GM21360 (cell line): ENCODE data around the gene MTARC1.

Source experiments
- ATAC-seq: cut with Tn5 transposase; IDR thresholded peaks from one replicate; pipeline ENCODE4 v1.9.1; 2021; ENCODE audit warnings: mild to moderate bottlenecking, moderate library complexity; ENCODE audit not compliant: unreplicated experiment

MTARC1 gene

GRCh38 chr1:220769205-220769604 is 17.5 kb upstream of the MTARC1 start:
- ATAC-seq, result no peak

GRCh38 chr1:220770245-220770913 is 16.3 kb upstream of the MTARC1 start:
- peak; percentile 49 for ATAC-seq

DNA sequence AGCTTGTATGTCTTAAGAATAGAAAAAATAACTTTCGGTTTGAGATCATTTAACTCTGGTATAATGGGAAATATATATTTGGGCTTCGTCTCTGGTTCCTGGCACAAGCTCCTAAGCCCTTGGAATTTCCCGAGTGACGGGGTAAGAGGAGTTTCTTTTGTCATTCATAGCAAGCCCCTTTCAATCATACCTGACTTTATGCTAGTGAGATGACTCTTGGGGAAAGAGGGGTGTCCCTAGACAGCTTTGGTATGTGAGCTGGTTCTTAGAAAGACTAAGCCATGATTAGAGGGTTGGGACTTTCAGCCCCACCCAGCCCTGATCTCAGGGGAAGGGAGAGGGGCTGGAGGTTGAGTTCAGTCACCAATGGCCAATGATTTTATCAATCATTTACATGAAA is 13.9 kb upstream of the MTARC1 start:
- ATAC-seq, result no peak

GRCh38 chr1:220775240-220775853 is 11.4 kb upstream of the MTARC1 start:
- no peak for ATAC-seq

- ATAC-seq, result no peak
These were observed 10.5 kb upstream of the MTARC1 start for GRCh38 chr1:220776254-220776653.

- peak; percentile 78 for ATAC-seq
These were observed 9.9 kb upstream of the MTARC1 start for GRCh38 chr1:220776720-220777326.

GRCh38 chr1:220783453-220783852 is 3.3 kb upstream of the MTARC1 start:
- ATAC-seq, result no peak

DNA sequence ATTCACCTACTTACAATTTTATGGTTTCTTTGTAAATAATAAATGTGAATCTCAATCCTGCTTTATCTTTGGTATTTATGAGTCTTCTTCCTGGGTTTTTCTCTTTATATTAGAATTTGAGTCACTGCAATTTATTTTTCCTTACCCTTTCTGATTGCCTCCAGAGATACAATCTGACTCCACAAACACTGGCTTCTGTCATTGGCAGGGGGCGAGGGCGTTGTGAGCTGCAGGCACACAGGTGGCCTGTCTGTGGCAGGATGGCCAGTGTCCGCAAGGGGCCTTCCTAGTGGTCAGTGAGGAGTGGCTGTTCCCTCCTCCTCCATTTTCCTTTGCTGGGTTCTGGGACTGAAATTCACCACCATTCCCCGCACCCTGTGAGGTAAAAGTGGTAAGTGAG is 2.0 kb upstream of the MTARC1 start:
- ATAC-seq, result no peak

DNA sequence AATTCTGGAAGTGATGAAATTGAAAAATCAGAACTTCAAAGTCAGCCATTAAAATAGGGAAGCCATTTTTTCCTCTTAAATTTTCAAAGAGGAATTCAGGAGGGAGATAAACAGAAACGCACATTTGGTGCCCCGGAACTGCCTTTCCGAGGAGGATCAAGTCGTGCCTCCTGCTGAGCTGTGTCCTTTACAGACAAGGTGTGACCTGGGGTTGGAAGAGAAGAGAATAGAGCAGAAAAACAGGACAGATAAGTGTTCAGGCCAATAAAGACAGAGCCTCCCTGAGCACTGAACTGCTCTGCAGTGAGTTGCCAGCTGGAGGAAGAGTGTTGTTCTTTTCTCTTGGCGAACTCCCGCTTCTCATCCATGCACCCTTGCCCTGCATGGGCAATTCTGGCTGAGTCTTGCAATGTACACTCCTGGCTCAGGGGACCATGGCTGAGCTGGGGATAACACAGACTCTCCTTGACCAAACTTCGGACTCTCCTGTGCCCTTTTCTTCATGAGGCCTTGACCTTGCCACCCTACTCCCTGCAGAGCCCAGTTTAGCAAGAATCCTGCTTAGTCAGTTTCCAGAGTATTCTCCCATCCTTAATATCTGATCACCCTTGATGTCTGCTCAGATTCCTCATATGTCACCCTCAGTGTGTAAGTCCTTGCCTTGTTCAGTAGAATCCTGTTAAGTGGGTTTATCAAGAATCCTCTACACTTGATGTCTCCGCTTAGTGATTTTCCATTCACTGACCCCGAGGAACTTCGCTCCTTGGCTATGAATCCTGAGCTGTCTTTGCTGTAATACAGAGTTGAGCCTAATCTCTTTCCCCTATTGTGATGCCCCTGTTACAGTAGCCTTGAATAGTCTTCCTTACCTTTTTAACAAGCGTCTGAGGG is 1.3 kb upstream of the MTARC1 start:
- no peak for ATAC-seq

DNA sequence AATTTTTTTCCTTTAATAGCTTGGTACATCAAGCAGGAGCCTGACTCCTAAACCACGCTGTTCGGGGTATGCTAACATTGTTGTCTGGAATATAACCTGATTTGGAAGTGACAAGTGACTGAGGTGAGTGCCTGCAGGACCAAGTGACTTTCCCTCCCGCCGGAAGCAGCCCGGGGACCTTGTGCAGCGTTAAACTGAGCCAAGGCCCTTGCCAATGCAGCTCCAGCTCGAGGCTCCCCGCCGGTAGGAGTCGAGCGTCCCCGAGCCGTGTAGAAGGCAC is 716 bp upstream of the MTARC1 start:
- peak; percentile 28 for ATAC-seq

DNA sequence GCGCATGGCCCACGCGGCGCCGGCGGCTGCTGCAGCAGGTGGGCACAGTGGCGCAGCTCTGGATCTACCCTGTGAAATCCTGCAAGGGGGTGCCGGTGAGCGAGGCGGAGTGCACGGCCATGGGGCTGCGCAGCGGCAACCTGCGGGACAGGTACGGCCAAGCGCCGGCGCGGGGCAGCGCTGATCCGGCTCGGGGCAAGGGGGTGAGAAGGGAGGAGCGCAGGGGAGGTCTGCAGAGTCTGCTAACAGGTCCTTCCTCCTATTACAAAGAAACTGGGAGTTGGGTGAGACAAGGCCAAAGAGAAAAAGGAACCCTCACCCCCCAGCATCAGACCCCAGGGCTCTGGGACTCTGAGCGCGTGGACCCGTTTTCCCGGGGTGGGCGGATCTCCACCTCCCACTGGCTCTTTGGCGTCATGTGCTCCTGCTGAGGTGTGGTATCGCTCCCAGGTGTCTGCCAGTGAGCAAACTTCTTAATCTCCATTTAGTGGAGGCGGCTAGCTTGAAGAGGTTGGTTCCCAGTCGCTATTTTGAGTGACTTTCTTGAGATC is 431 bp downstream of the MTARC1 start:
- ATAC-seq, result peak; percentile 3

- no peak for ATAC-seq
These were observed 2.2 kb downstream of the MTARC1 start for GRCh38 chr1:220788900-220789299.

DNA sequence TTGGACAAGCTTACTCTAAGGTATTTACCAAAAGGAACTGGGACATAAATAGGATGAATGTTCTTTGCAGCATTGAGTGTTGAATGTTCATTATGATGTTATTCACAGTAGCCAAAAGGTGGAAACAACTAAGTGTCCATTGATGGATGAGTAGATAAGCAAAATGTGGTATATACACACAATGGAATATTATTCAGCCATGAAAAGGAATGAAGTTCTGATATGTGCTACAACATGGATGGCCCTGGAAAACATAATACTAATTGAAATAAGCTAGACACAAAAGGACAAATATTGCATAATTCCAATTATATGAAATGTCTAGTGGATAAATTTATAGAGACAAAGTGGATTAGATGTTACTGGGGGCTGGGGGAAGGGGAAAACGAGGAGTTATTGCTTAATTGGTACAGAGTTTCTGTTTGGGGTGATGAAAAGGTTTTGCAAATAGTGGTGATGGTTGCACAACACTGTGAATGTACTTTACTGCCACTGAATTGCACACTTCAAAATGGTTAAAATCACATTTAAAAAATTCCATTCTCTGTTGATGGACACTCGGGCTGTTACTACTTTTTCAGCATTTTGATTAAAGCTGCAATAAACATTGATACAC is 2.9 kb downstream of the MTARC1 start:
- ATAC-seq, result no peak

- no peak for ATAC-seq
These were observed 4.6 kb downstream of the MTARC1 start for GRCh38 chr1:220791285-220791684.

GRCh38 chr1:220791956-220792355 is 5.2 kb downstream of the MTARC1 start:
- ATAC-seq, result no peak

DNA sequence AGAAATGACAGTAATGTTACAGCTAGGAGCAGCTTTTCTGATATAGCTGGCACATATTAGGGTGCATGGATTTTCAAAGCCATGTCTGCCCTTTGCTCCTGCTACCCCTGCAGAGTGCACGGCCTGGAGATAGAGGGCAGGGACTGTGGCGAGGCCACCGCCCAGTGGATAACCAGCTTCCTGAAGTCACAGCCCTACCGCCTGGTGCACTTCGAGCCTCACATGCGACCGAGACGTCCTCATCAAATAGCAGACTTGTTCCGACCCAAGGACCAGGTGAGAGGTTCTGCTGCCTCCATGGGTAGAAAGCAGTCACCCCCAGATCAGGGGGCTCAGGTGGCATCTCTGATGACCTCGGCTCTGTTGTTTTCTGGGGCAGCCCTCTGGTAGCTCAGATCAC is 9.8 kb downstream of the MTARC1 start:
- ATAC-seq, result no peak

DNA sequence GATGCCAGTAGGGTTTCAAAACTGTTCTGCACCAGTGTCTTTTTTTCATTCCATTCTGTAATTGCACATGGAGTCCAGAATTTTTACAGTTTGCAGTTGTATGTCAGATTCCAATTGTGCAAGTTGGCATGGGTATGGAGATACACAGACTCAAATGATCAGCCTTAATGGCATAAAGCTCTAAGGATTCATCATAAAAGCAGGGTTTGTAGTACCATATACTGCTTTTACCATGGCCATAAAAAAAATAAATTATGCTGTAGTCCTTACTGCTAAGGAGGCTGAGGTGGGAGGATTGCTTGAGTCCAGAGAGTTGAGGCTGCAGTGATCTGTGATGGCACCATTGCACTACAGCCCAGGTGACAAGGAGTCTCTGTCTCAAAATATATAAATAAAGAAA is 10.3 kb downstream of the MTARC1 start:
- no peak for ATAC-seq

DNA sequence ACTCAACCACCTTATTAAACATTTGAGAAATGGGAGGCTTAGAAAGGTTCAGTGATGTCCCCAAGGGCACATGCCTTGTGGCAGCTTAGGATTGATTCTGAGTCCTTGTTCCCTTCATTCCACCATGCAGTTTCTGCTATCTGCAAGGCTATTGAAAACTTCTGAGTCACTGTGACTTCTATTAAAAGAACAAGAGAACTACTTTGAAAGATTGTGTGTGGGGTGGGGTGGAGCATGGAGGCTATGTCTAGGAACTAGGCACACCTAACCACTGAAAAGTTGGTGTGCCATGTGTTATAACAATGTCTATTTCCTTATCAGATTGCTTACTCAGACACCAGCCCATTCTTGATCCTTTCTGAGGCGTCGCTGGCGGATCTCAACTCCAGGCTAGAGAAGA is 10.8 kb downstream of the MTARC1 start:
- ATAC-seq, result no peak

GRCh38 chr1:220798338-220798737 is 11.6 kb downstream of the MTARC1 start:
- no peak for ATAC-seq

- ATAC-seq, result no peak
These were observed 13.5 kb downstream of the MTARC1 start for GRCh38 chr1:220800262-220800661.
